Fibroblast of lung (primary cell): ENCODE data around the gene CYP26C1. TPM values are rescaled to one million over a fixed set of nuclear protein-coding genes. Genes with fewer than 3 reads are reported as not detected.
A peak's percentile ranks its signal among the peaks of the same experiment; 100 is the strongest.

ENCODE experiments used
- DNase-seq, 2 donors: peaks; one replicate each; pipeline versions ENCODE4 v3.0.0 to v3.0.0-alpha.2; 2010; ENCODE audit warnings: low read depth in 2 of 2
- H2AFZ ChIP-seq: 2 replicates; pipeline ENCODE4 v1.5.1; 2012; ENCODE audit warnings: low read length, control low read depth, inconsistent platforms
- H3K27ac ChIP-seq: 2 replicates; pipeline ENCODE4 v1.5.1; 2011; ENCODE audit warnings: low read length, control low read depth; ENCODE audit not compliant: insufficient read depth
- H3K27me3 ChIP-seq: 2 replicates; pipeline ENCODE4 v1.5.1; 2011; ENCODE audit warnings: mild to moderate bottlenecking, low read length; ENCODE audit not compliant: control insufficient read depth, insufficient read depth
- H3K36me3 ChIP-seq: 2 replicates; pipeline ENCODE4 v1.5.1; 2011; ENCODE audit warnings: low read length; ENCODE audit not compliant: control insufficient read depth, insufficient read depth
- H3K4me1 ChIP-seq: 2 replicates; pipeline ENCODE4 v1.5.1; 2011; ENCODE audit warnings: low read length; ENCODE audit not compliant: control insufficient read depth, insufficient read depth; ENCODE audit errors: extremely low read depth
- H3K4me2 ChIP-seq: 2 replicates; pipeline ENCODE4 v1.5.1; 2011; ENCODE audit warnings: low read length, control low read depth; ENCODE audit not compliant: insufficient read depth; ENCODE audit errors: extremely low read depth
- H3K4me3 ChIP-seq, 4 experiments: fragments of 200-600 bp in 1 of 4; sonication (generic) in 1 of 4; replicated peaks in 1 of 4; 2 replicates each; pipeline ENCODE4 v1.5.1; 2011 to 2016; ENCODE audit warnings: low read length in 4 of 4, low read depth in 3 of 4, mild to moderate bottlenecking in 3 of 4, control low read depth in 2 of 4, inconsistent platforms in 1 of 4, mixed read lengths in 1 of 4; ENCODE audit not compliant: insufficient read depth in 1 of 4; ENCODE audit errors: control extremely low read depth in 1 of 4
- H3K79me2 ChIP-seq: 2 replicates; pipeline ENCODE4 v1.5.1; 2012; ENCODE audit warnings: mild to moderate bottlenecking, low read length, inconsistent platforms; ENCODE audit not compliant: control insufficient read depth, insufficient read depth
- H3K9ac ChIP-seq: 2 replicates; pipeline ENCODE4 v1.5.1; 2011; ENCODE audit warnings: mild to moderate bottlenecking, low read length, control low read depth; ENCODE audit not compliant: insufficient read depth
- H3K9me3 ChIP-seq: 2 replicates; pipeline ENCODE4 v1.5.1; 2012; ENCODE audit warnings: low read depth, low read length; ENCODE audit not compliant: control insufficient read depth, insufficient read depth
- H4K20me1 ChIP-seq: 2 replicates; pipeline ENCODE4 v1.5.1; 2011; ENCODE audit warnings: low read length; ENCODE audit not compliant: control insufficient read depth, insufficient read depth; ENCODE audit errors: extremely low read depth
- EZH2 ChIP-seq: IDR thresholded peaks from 2 replicates; pipeline ENCODE4 v1.5.1; 2012; ENCODE audit warnings: low read length, control low read depth, mild to moderate bottlenecking; ENCODE audit errors: missing control alignments
- polyA plus RNA-seq, 2 donors: library from polyadenylated mRNA; depleted of rRNA in 1 of 2; stranded (reverse) in 1 of 2; unstranded in 1 of 2; fragments of >200 nt; gene quantifications; 2 replicates each; pipeline ENCODE4 v1.2.1, GENCODE V29; 2011 to 2012; ENCODE audit warnings: missing spikeins in 1 of 2
- total RNA-seq: library from RNA; depleted of rRNA; stranded (reverse); fragments of >200 nt; gene quantifications from 2 replicates; pipeline ENCODE4 v1.2.1, GENCODE V29; 2014
- TF ChIP-seq, protein P1 (sequence below), 2 donors: IDR thresholded peaks in 1 of 2; conservative IDR thresholded peaks in 1 of 2; 1 replicate in 1 of 2; 2 replicates in 1 of 2; pipeline ENCODE4 v1.5.1; 2011 to 2012; ENCODE audit warnings: low read length in 2 of 2, control low read depth in 1 of 2, inconsistent platforms in 1 of 2, low read depth in 1 of 2, mild to moderate bottlenecking in 1 of 2

Gene CYP26C1
- total and polyA plus RNA-seq, 2 donors (not counting 1 experiment from before 2014, with no cell fraction given), result under 0.01 to 0.03 TPM

DNA sequence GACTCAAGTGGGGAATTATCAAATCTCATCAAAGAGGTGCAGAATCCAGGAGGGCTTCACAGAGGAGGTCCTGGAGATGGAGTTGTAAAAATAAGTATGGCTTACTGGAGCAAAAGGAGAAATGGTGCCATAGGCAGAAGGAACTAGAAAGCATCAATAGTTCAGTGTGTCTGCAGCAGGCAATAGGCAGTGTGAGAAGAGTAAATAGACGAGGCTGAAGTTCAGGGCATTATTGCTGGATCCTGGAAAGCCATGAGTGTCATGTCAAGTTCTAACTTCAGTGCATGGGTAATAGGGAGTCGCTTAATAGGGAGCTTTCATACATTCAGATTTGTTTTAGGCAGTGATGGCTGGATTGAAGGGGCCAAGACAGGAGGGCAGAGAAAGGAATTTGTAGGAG lies 52.4 kb downstream of the CYP26C1 start:
- no peaks in the 10 kb centered on the region for H3K36me3 ChIP-seq
- H3K9ac ChIP-seq, result no peak overlapping the region
- no peaks in the 10 kb centered on the region for H3K9me3 ChIP-seq
- H2AFZ ChIP-seq, result no peak overlapping the region
- H3K4me2 ChIP-seq, result no peak overlapping the region
- H3K4me1 ChIP-seq, result no peaks in the 10 kb centered on the region
- no peaks in the 10 kb centered on the region for H4K20me1 ChIP-seq
- no peak overlapping the region for H3K27ac ChIP-seq
- no peak for DNase-seq
- TF ChIP-seq, protein P1, sequence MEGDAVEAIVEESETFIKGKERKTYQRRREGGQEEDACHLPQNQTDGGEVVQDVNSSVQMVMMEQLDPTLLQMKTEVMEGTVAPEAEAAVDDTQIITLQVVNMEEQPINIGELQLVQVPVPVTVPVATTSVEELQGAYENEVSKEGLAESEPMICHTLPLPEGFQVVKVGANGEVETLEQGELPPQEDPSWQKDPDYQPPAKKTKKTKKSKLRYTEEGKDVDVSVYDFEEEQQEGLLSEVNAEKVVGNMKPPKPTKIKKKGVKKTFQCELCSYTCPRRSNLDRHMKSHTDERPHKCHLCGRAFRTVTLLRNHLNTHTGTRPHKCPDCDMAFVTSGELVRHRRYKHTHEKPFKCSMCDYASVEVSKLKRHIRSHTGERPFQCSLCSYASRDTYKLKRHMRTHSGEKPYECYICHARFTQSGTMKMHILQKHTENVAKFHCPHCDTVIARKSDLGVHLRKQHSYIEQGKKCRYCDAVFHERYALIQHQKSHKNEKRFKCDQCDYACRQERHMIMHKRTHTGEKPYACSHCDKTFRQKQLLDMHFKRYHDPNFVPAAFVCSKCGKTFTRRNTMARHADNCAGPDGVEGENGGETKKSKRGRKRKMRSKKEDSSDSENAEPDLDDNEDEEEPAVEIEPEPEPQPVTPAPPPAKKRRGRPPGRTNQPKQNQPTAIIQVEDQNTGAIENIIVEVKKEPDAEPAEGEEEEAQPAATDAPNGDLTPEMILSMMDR (conservative IDR thresholded peaks at IDR 0.05 in 1 of 2, IDR thresholded peaks at IDR 0.05 in 1 of 2; ENCODE audit: low read depth in 1 of 2, low read length in 2 of 2), result no peak
- no peak for TF ChIP-seq EZH2
- no peak overlapping the region for H3K4me3 ChIP-seq
- no peaks in the 10 kb centered on the region for H3K79me2 ChIP-seq
- H3K27me3 ChIP-seq, result peaks cover 9% of the 10 kb centered on the region

DNA sequence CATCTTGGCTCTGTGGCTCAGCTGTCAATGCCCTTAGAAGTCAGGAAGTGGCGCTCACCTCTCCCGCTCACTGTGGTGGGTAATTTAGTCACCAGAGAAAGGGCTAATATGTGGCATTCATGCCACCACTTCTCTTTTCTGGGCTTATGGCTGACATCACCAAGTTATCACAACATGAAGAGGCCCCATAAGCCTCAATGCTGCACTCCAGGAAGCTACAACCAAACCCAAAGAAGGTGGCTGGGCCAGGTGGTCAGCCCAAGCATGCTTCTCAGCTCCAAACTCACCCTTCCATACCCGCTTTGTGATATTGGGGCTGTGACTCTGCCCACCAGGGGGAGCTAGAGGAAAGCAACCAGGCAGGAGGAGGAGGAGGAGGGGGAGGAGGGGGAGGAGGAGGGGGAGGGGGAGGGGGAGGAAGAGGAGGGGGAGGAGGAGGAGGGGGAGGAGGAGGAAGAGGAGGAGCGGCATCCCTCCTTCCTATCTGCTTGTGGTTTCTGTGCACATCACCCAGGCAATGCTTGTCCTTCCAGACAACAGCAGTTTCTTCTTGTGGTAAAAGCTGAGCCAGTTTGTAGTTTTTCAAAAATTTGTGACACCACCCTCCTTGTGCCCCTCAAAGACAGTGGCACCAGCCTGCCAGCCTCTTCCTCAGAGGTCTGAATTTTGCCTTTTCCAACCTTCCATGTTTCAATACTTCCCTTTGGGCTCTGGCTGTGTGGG lies 55.2 kb downstream of the CYP26C1 start:
- DNase-seq, result peak; percentile 20 to 54
- Histone ChIP-seq H2AFZ (no peak overlapping the region), H3K4me2 (no peak overlapping the region), H4K20me1 (no peaks in the 10 kb centered on the region), H3K9me3 (no peaks in the 10 kb centered on the region), H3K4me1 (no peaks in the 10 kb centered on the region), H3K27me3 (peaks cover 9% of the 10 kb centered on the region), H3K79me2 (no peaks in the 10 kb centered on the region), H3K4me3 (no peak overlapping the region), H3K36me3 (no peaks in the 10 kb centered on the region), H3K27ac (no peak overlapping the region), H3K9ac (no peak overlapping the region)
- TF ChIP-seq EZH2, result no peak
- TF ChIP-seq, protein P1 (conservative IDR thresholded peaks at IDR 0.05 in 1 of 2, IDR thresholded peaks at IDR 0.05 in 1 of 2; ENCODE audit: low read depth in 1 of 2, low read length in 2 of 2), result peak; percentile 42 to 60

Other genes with a start within 250 kb of the CYP26C1 start
- gene EXOC6, start 212.3 kb upstream of the CYP26C1 start, total RNA-seq, result 8.5 and 9.2 TPM in 2 replicates
- 6.2 and 12.9 TPM in 2 replicates for gene EXOC6, start 212.3 kb upstream of the CYP26C1 start, polyA plus RNA-seq
- under 0.01 TPM in 1 of 2 replicates, not detected in the other for gene CYP26A1, start 13.1 kb downstream of the CYP26C1 start, total RNA-seq
- not detected in 2 replicates for gene CYP26A1, start 13.1 kb downstream of the CYP26C1 start, polyA plus RNA-seq